Measurements from ENCODE around the gene KCNH4.

GRCh38 chr17:42127414-42127813, 53.5 kb downstream of the KCNH4 start:
- no peak for TF ChIP-seq CTCF (IDR thresholded peaks at IDR 0.05)
- TF ChIP-seq POLR2A (IDR thresholded peaks at IDR 0.05), result no peak

Data from body of pancreas (tissue), 4 donors.